GM21723 (cell line): Measurements from ENCODE around the gene NCOA3.
"Not testable (repeated sequence)": the region's sequence is repeated elsewhere in the genome, so short reads cannot be mapped to it uniquely, and the experiment has no call there.

ENCODE experiments used
- ATAC-seq: cut with Tn5 transposase; IDR thresholded peaks from one replicate; pipeline ENCODE4 v1.9.1; 2021; ENCODE audit warnings: mild to moderate bottlenecking, moderate library complexity; ENCODE audit not compliant: unreplicated experiment

NCOA3 gene

GRCh38 chr20:47534405-47534804 is 32.7 kb downstream of the NCOA3 start:
- ATAC-seq: no peak

- ATAC-seq: no peak
Observed at GRCh38 chr20:47535088-47535487, 33.4 kb downstream of the NCOA3 start.

- no peak for ATAC-seq
Observed at GRCh38 chr20:47535994-47536393, 34.3 kb downstream of the NCOA3 start.

GRCh38 chr20:47540443-47541354 is 39.0 kb downstream of the NCOA3 start:
- no peak for ATAC-seq

- ATAC-seq: no peak
Observed at GRCh38 chr20:47541355-47541922, 39.8 kb downstream of the NCOA3 start.

GRCh38 chr20:47543006-47543431 is 41.3 kb downstream of the NCOA3 start:
- ATAC-seq: no peak

- ATAC-seq: no peak
Observed at GRCh38 chr20:47544240-47544639, 42.6 kb downstream of the NCOA3 start.

- ATAC-seq: no peak
Observed at GRCh38 chr20:47544852-47545251, 43.2 kb downstream of the NCOA3 start.

- ATAC-seq: no peak
Observed at GRCh38 chr20:47545499-47545898, 43.8 kb downstream of the NCOA3 start.

GRCh38 chr20:47546184-47547033 is 44.7 kb downstream of the NCOA3 start:
- ATAC-seq: no peak

- no peak for ATAC-seq
Observed at GRCh38 chr20:47547034-47547387, 45.3 kb downstream of the NCOA3 start.

- no peak for ATAC-seq
Observed at GRCh38 chr20:47549671-47550070, 48.0 kb downstream of the NCOA3 start.

- ATAC-seq: no peak
Observed at GRCh38 chr20:47551222-47551621, 49.5 kb downstream of the NCOA3 start.

GRCh38 chr20:47551841-47552240 is 50.2 kb downstream of the NCOA3 start:
- no peak for ATAC-seq

- no peak for ATAC-seq
Observed at GRCh38 chr20:47552996-47553395, 51.3 kb downstream of the NCOA3 start.

GRCh38 chr20:47553594-47554235 is 52.0 kb downstream of the NCOA3 start:
- ATAC-seq: not testable (repeated sequence)

- not testable (repeated sequence) for ATAC-seq
Observed at GRCh38 chr20:47554283-47554682, 52.6 kb downstream of the NCOA3 start.

- ATAC-seq: no peak
Observed at GRCh38 chr20:47557218-47557617, 55.5 kb downstream of the NCOA3 start.

- ATAC-seq: no peak
Observed at GRCh38 chr20:47557791-47558190, 56.1 kb downstream of the NCOA3 start.

GRCh38 chr20:47558295-47559066 is 56.8 kb downstream of the NCOA3 start:
- no peak for ATAC-seq
